ENCODE data around the gene RHBDL3.

The RHBDL3 gene

GRCh38 chr17:32330147-32330546 lies 64.5 kb downstream of the RHBDL3 start:
- Histone ChIP-seq H3K27me3 (peaks cover 1% of the 10 kb centered on the region), H3K27ac (no peak overlapping the region), H3K4me1 (ENCODE audit: control insufficient read depth in 1 of 2, insufficient read depth in 1 of 2, low read depth in 1 of 2, low read length in 1 of 2) (peaks cover 20 to 22% of the 10 kb centered on the region in 2 experiments), H3K4me3 (ENCODE audit: low read depth in 1 of 2, low read length in 1 of 2) (no peak overlapping the region), H3K9me3 (no peaks in the 10 kb centered on the region), H3K36me3 (no peaks in the 10 kb centered on the region)
- no peak for TF ChIP-seq CTCF (IDR thresholded peaks at IDR 0.05)

DNA sequence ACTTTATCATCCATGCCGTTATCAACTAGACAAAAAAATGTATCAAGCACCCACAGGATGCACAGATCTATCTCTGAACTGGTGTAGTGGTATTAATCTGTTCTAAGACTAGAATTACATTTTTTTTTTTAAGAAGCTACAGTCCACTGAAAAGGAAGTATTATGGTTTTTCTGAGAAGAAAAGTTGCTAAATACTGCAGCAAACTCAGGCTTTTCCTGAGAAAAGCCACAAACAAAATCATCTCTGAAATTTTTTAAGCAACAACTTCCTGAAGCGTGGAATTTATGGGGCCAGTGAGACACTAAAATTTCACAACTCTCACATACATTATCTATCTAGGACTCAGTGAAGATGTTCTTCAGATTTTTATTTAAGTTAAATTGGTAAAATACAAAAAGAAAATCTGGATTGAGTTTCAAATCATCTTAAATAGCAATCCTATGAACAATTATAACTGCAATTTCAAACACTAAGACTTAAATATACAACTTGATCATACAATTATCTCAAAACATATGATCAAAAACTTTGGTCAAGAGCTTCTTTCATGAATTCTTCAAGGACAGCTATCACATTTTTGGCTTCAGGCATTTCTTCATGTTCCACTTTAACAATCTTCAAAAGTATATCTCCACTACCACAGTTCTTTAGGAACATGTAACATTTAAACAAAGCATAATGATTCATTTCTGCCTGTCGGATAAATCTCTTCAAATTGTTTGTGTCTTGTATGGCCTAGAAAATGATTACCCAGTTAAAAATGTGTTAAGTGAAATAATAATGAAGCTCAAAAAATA lies 65.8 kb downstream of the RHBDL3 start:
- peaks cover 20 to 22% of the 10 kb centered on the region in 2 experiments for H3K4me1 ChIP-seq (ENCODE audit: control insufficient read depth in 1 of 2, insufficient read depth in 1 of 2, low read depth in 1 of 2, low read length in 1 of 2)
- TF ChIP-seq CTCF (IDR thresholded peaks at IDR 0.05): no peak
- H3K36me3 ChIP-seq: peaks cover 5% of the 10 kb centered on the region
- no peaks in the 10 kb centered on the region for H3K9me3 ChIP-seq
- no peaks in the 10 kb centered on the region for H3K27me3 ChIP-seq
- peak overlapping the region; percentile 50 for H3K27ac ChIP-seq
- no peak overlapping the region for H3K4me3 ChIP-seq (ENCODE audit: low read depth in 1 of 2, low read length in 1 of 2)

GRCh38 chr17:32333187-32333586 lies 67.6 kb downstream of the RHBDL3 start:
- Histone ChIP-seq H3K9me3 (no peaks in the 10 kb centered on the region), H3K4me1 (ENCODE audit: control insufficient read depth in 1 of 2, insufficient read depth in 1 of 2, low read depth in 1 of 2, low read length in 1 of 2) (peaks cover 20 to 22% of the 10 kb centered on the region in 2 experiments), H3K36me3 (peaks cover 13% of the 10 kb centered on the region), H3K27me3 (no peaks in the 10 kb centered on the region), H3K4me3 (ENCODE audit: low read depth in 1 of 2, low read length in 1 of 2) (no peak overlapping the region), H3K27ac (no peak overlapping the region)
- TF ChIP-seq CTCF (IDR thresholded peaks at IDR 0.05): no peak

GRCh38 chr17:32335046-32335445 lies 69.4 kb downstream of the RHBDL3 start:
- H3K36me3 ChIP-seq: peaks cover 13% of the 10 kb centered on the region
- no peak overlapping the region for H3K27ac ChIP-seq
- peaks cover 20 to 22% of the 10 kb centered on the region in 2 experiments for H3K4me1 ChIP-seq (ENCODE audit: control insufficient read depth in 1 of 2, insufficient read depth in 1 of 2, low read depth in 1 of 2, low read length in 1 of 2)
- no peak overlapping the region for H3K4me3 ChIP-seq (ENCODE audit: low read depth in 1 of 2, low read length in 1 of 2)
- H3K9me3 ChIP-seq: no peaks in the 10 kb centered on the region
- H3K27me3 ChIP-seq: no peaks in the 10 kb centered on the region
- TF ChIP-seq CTCF (IDR thresholded peaks at IDR 0.05): no peak

GRCh38 chr17:32335687-32336086 lies 70.1 kb downstream of the RHBDL3 start:
- H3K27me3 ChIP-seq: no peaks in the 10 kb centered on the region
- H3K4me3 ChIP-seq (ENCODE audit: low read depth in 1 of 2, low read length in 1 of 2): no peak overlapping the region
- H3K27ac ChIP-seq: no peak overlapping the region
- no peaks in the 10 kb centered on the region for H3K9me3 ChIP-seq
- H3K36me3 ChIP-seq: peaks cover 13% of the 10 kb centered on the region
- peaks cover 14 to 15% of the 10 kb centered on the region in 2 experiments for H3K4me1 ChIP-seq (ENCODE audit: control insufficient read depth in 1 of 2, insufficient read depth in 1 of 2, low read depth in 1 of 2, low read length in 1 of 2)
- TF ChIP-seq CTCF (IDR thresholded peaks at IDR 0.05): no peak
